SK-N-SH (cell line): ENCODE measurements around the gene LILRA2.

Experiments
- PBX3 ChIP-seq: IDR thresholded peaks from 2 replicates; pipeline ENCODE4; 2012
- RFX5 ChIP-seq: IDR thresholded peaks from 2 replicates; pipeline ENCODE4 v1.6.1; 2012; ENCODE audit warnings: mild to moderate bottlenecking, improper control_type of control experiment, low read length
- YY1 ChIP-seq: IDR thresholded peaks from 2 replicates; pipeline ENCODE4 v1.4.0; 2012; ENCODE audit warnings: low read depth, mild to moderate bottlenecking

GRCh38 chr19:54630782-54631181, 57.2 kb downstream of the LILRA2 start:
- TF ChIP-seq PBX3 (no peak), YY1 (no peak), RFX5 (no peak)
